K562 (cell line): Measurements from ENCODE around the gene DAZAP1. TPM values are rescaled to one million over a fixed set of nuclear protein-coding genes. Genes with fewer than 3 reads are reported as not detected.
A peak's percentile ranks its signal among the peaks of the same experiment; 100 is the strongest.

ENCODE experiments used
- GATAD2B ChIP-seq: fragments of 450-650 bp; IDR thresholded peaks from 2 replicates; pipeline ENCODE4 v1.6.1; 2017; ENCODE audit warnings: mild to moderate bottlenecking, borderline replicate concordance
- HDAC1 ChIP-seq, 2 experiments: fragments of 450-650 bp; IDR thresholded peaks; 2 replicates each; pipeline ENCODE4 v1.6.1; 2016 to 2017; ENCODE audit warnings: inconsistent platforms in 1 of 2, mild to moderate bottlenecking in 1 of 2, moderate library complexity in 1 of 2
- KAT8 ChIP-seq: fragments of 450-650 bp; IDR thresholded peaks from 2 replicates; pipeline ENCODE4 v1.6.1; 2016; ENCODE audit warnings: low read depth, mild to moderate bottlenecking
- MGA ChIP-seq: fragments of 450-650 bp; IDR thresholded peaks from 2 replicates; pipeline ENCODE4 v1.6.1; 2016; ENCODE audit warnings: mild to moderate bottlenecking, moderate library complexity
- PRPF4 ChIP-seq: fragments of 200-400 bp; formaldehyde crosslinking; IDR thresholded peaks from one replicate; pipeline ENCODE4 v1.6.1; 2017; ENCODE audit warnings: low read length, low read depth, mild to moderate bottlenecking; ENCODE audit not compliant: insufficient read depth, poor library complexity, severe bottlenecking
- ZNF280A ChIP-seq: fragments of 450-650 bp; IDR thresholded peaks from 2 replicates; pipeline ENCODE4 v1.6.1; 2018; ENCODE audit warnings: mild to moderate bottlenecking, low read depth; ENCODE audit not compliant: partially characterized antibody
- ZNF79 ChIP-seq: fragments of 250-450 bp; sonication (Bioruptor Pico); IDR thresholded peaks from 2 replicates; pipeline ENCODE4 v1.4.0; 2020; ENCODE audit warnings: low read depth, mild to moderate bottlenecking, moderate library complexity
- polyA plus RNA-seq, 8 experiments: library from polyadenylated mRNA; depleted of rRNA in 4 of 8; stranded (reverse) in 5 of 8; unstranded in 3 of 8; fragments of >200 nt; fragmentation: Nextera tagmentation in 2 of 8; fragmentation: Illumina TruSeq in 1 of 8; extraction: Ambion mirVana in 2 of 8; extraction: Trizol in 1 of 8; gene quantifications; 2 replicates each; pipeline versions ENCODE4 v1.2.1 to v1.2.3, GENCODE V29; 2011 to 2014; ENCODE audit warnings: inconsistent platforms in 1 of 8, missing spikeins in 1 of 8
- total RNA-seq, 7 experiments: library from RNA; depleted of rRNA in 6 of 7; stranded (reverse); fragments of >200 nt in 6 of 7; fragmentation: Illumina TruSeq in 2 of 7; extraction: Trizol in 2 of 7; gene quantifications; 2 replicates each; pipeline versions ENCODE4 v1.2.1 to v1.2.3, GENCODE V29; 2011 to 2021; ENCODE audit warnings: low replicate concordance in 1 of 7

DAZAP1 gene
- total and polyA plus RNA-seq, 9 of the 15 experiments (the other 6 are each of a cell fraction or from before 2014, with no cell fraction given): 10.8 to 289 (median 142) TPM

- TF ChIP-seq MGA (no peak), KAT8 (no peak), ZNF79 (CRISPR knock-in tag) (no peak), ZNF280A (no peak), HDAC1 (IDR thresholded peaks at IDR 0.05) (peak in 1 of 2 experiments; percentile 51; a peak in 2 of 4 replicates), GATAD2B (peak; percentile 69; the same call in 1 of the 2 replicates), PRPF4 (no peak)
Measured at GRCh38 chr19:1445185-1445931, 38.0 kb downstream of the DAZAP1 start (continued).
